HepG2 (cell line): Measurements from ENCODE around the gene CA5B. TPM values are rescaled to one million over a fixed set of nuclear protein-coding genes. Genes with fewer than 3 reads are reported as not detected.

ENCODE experiments used
- AHDC1 ChIP-seq: sonication (generic); formaldehyde crosslinking; IDR thresholded peaks from 2 replicates; pipeline ENCODE4 v1.5.1; 2020; ENCODE audit warnings: mild to moderate bottlenecking, missing genetic modification reagents, borderline replicate concordance
- MATR3 ChIP-seq: sonication (generic); formaldehyde crosslinking; IDR thresholded peaks from 2 replicates; pipeline ENCODE4 v1.4.0; 2020; ENCODE audit warnings: missing genetic modification reagents
- MYNN ChIP-seq: sonication (generic); formaldehyde crosslinking; IDR thresholded peaks from 2 replicates; pipeline ENCODE4 v1.4.0; 2020; ENCODE audit warnings: mild to moderate bottlenecking, low read depth, missing genetic modification reagents
- NFATC3 ChIP-seq: sonication (generic); formaldehyde crosslinking; IDR thresholded peaks from 2 replicates; pipeline ENCODE4 v1.5.1; 2020; ENCODE audit warnings: mild to moderate bottlenecking, missing genetic modification reagents
- RELA ChIP-seq: sonication (generic); formaldehyde crosslinking; IDR thresholded peaks from 2 replicates; pipeline ENCODE4 v1.4.0; 2020; ENCODE audit warnings: missing genetic modification reagents
- SNAPC4 ChIP-seq: sonication (generic); formaldehyde crosslinking; IDR thresholded peaks from 2 replicates; pipeline ENCODE4 v1.4.0; 2020; ENCODE audit warnings: mild to moderate bottlenecking, missing genetic modification reagents
- ZMYM4 ChIP-seq: sonication (generic); formaldehyde crosslinking; IDR thresholded peaks from 2 replicates; pipeline ENCODE4 v1.8.1; 2023; ENCODE audit warnings: mild to moderate bottlenecking, missing genetic modification reagents
- polyA plus RNA-seq, 8 experiments: library from polyadenylated mRNA; depleted of rRNA in 3 of 8; stranded (reverse) in 7 of 8; unstranded in 1 of 8; fragments of >200 nt; fragmentation: Illumina TruSeq in 4 of 8; extraction: Trizol in 4 of 8; gene quantifications; 2 replicates each; pipeline versions ENCODE4 v1.2.1 to v1.2.3, GENCODE V29; 2011 to 2016; ENCODE audit warnings: low read depth in 4 of 8, missing spikeins in 1 of 8, mixed read lengths in 1 of 8; ENCODE audit not compliant: insufficient read depth in 1 of 8
- total RNA-seq, 5 experiments: library from RNA; depleted of rRNA; stranded (reverse); fragments of >200 nt; fragmentation: Illumina TruSeq; extraction: Trizol; gene quantifications; 2 replicates each; pipeline ENCODE4 v1.2.3, GENCODE V29; 2016; ENCODE audit warnings: low read depth in 1 of 5

The CA5B gene
- total and polyA plus RNA-seq, 2 of the 13 experiments (the other 11 are each of a cell fraction or from before 2014, with no cell fraction given), result 1.7 to 2.2 TPM

- TF ChIP-seq AHDC1 (CRISPR knock-in tag), result no peak
- no peak for TF ChIP-seq ZMYM4 (CRISPR knock-in tag)
- TF ChIP-seq MATR3 (CRISPR knock-in tag), result no peak
- no peak for TF ChIP-seq SNAPC4 (CRISPR knock-in tag)
- TF ChIP-seq RELA (CRISPR knock-in tag), result no peak
- TF ChIP-seq NFATC3 (CRISPR knock-in tag), result no peak
- TF ChIP-seq MYNN (CRISPR knock-in tag), result no peak
Observed at GRCh38 chrX:15825936-15826335, 87.9 kb downstream of the CA5B start (continued).
